Mucosa of descending colon (tissue), 3 donors: ENCODE data around the gene CRNKL1. TPM values are rescaled to one million over a fixed set of nuclear protein-coding genes. Genes with fewer than 3 reads are reported as not detected.

Experiments used
- ATAC-seq: fragments of 200-7000 bp; cut with Tn5 transposase; one replicate; pipeline ENCODE4 v1.9.1; 2020; ENCODE audit warnings: mild to moderate bottlenecking, moderate library complexity
- DNase-seq, 3 donors: peaks; one replicate each; pipeline ENCODE4 v3.0.0-alpha.2; 2020
- H3K36me3 ChIP-seq: fragments of 200-600 bp; one replicate; pipeline ENCODE4 v1.8.0; 2021; ENCODE audit warnings: low read depth, mild to moderate bottlenecking
- H3K4me1 ChIP-seq: fragments of 200-600 bp; one replicate; pipeline ENCODE4 v1.8.0; 2021; ENCODE audit warnings: low read depth, mild to moderate bottlenecking
- H3K4me3 ChIP-seq: fragments of 200-600 bp; one replicate; pipeline ENCODE4 v1.8.0; 2021; ENCODE audit warnings: mild to moderate bottlenecking
- H3K9me3 ChIP-seq: fragments of 200-600 bp; one replicate; pipeline ENCODE4 v1.8.0; 2021; ENCODE audit warnings: mild to moderate bottlenecking
- intact Hi-C, 2 donors: fragments of 100-400 bp; cut with DNase I in 1 of 2; cut with micrococcal nuclease in 1 of 2; formaldehyde crosslinking; loops; one replicate each; pipeline versions ENCODE4 v1.11.0 to v1.11.1; 2022; cut with DNase I, micrococcal nuclease
- total RNA-seq, 3 donors: library from RNA; stranded (reverse); fragmentation: NEBNext Ultra II Directional in 2 of 3; extraction: Animal tissue kit (Norgen Biotek cat#: 25700) in 2 of 3; gene quantifications; one replicate each; pipeline versions ENCODE4 v1.2.1 to v1.2.4, GENCODE V29; 2021 to 2023
- TF ChIP-seq, protein P1 (sequence below): fragments of 200-600 bp; IDR thresholded peaks from one replicate; pipeline ENCODE4 v1.8.0; 2022; ENCODE audit warnings: antibody characterized with exemption, mild to moderate bottlenecking
- donor health status: DM: no; HTN: no; CAD: no; lungs with moderate emphysema.
- donor health status: DM: no; HTN: no; CAD: no.
- donor health status: DM: no; HTN: yes; CAD: no.

CRNKL1 gene
- total RNA-seq, 3 donors from 2014 or later: 18.2 to 25.1 (median 21.7) TPM

DNA sequence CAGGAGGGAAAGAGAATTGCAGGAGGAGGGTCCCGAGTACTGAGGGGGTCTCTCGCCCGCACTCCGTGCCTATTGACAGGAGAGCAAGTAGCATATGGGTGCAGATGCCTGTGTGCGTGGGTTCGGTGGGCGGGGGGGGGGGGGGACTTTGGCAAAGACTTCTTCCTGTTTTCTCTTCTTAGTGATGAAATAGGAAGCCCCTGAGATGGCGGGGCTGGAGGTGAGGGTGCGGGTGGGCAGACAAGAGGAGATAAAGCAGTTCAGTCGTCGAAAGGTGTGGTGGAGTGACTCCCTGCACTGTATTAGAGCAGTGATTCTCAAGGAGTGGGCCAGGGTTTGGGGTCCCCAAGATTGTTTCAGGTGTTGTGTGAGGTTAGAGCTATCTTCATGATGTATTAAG, 31.4 kb downstream of the CRNKL1 start:
- Histone ChIP-seq H3K4me3 (no peak overlapping the region), H3K9me3 (no peaks in the 10 kb centered on the region), H3K36me3 (no peaks in the 10 kb centered on the region), H3K4me1 (peaks cover 17% of the 10 kb centered on the region)
- TF ChIP-seq, protein P1, sequence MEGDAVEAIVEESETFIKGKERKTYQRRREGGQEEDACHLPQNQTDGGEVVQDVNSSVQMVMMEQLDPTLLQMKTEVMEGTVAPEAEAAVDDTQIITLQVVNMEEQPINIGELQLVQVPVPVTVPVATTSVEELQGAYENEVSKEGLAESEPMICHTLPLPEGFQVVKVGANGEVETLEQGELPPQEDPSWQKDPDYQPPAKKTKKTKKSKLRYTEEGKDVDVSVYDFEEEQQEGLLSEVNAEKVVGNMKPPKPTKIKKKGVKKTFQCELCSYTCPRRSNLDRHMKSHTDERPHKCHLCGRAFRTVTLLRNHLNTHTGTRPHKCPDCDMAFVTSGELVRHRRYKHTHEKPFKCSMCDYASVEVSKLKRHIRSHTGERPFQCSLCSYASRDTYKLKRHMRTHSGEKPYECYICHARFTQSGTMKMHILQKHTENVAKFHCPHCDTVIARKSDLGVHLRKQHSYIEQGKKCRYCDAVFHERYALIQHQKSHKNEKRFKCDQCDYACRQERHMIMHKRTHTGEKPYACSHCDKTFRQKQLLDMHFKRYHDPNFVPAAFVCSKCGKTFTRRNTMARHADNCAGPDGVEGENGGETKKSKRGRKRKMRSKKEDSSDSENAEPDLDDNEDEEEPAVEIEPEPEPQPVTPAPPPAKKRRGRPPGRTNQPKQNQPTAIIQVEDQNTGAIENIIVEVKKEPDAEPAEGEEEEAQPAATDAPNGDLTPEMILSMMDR: no peak
- intact Hi-C loops: no loop called here
- DNase-seq (no peak), ATAC-seq (no peak)

DNA sequence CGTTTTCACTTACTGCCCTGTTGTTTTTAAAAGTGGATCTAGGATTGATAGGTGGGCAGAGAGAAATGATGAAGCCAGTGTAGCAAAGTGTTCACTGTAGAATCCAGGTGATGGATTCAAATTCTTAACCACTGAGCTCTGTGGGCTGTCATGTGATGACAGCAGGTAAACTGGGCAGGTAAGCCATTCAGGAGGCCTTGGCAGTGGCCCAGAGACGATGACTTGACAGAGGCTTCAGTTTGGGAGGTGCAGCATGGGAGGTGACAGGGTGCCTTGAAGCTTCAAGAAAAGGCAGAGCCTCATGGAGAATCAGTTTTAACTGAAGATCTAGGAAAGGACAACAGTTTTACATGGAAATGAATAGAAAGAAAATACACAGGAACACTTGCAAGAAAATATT, 33.1 kb downstream of the CRNKL1 start:
- no peak overlapping the region for H3K4me3 ChIP-seq
- peaks cover 20% of the 10 kb centered on the region for H3K4me1 ChIP-seq
- DNase-seq (no peak), ATAC-seq (no peak)
- TF ChIP-seq, protein P1: no peak
- no peaks in the 10 kb centered on the region for H3K36me3 ChIP-seq
- H3K9me3 ChIP-seq: no peaks in the 10 kb centered on the region
- intact Hi-C loops: no loop called here

DNA sequence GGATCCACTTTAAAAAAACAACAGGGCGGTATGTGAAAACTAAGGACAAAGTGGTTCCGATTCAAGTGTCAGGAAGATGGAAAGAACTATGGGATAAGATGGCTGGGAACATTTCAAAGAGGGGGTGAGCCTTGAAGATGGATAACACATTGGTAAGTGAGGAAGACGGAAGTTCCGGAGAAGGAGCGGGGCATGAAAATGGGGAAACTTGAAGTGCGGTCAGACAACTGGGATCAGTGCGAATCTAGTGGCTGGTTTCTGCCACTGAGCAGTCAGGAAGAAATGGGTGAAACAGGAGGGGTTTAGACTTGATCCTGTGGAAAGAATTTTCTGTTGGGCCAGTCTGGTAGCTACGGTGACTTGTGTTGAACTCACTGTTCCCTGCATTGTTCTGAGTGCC, 33.9 kb downstream of the CRNKL1 start:
- Histone ChIP-seq H3K4me1 (peaks cover 20% of the 10 kb centered on the region), H3K36me3 (no peaks in the 10 kb centered on the region), H3K4me3 (no peak overlapping the region), H3K9me3 (no peaks in the 10 kb centered on the region)
- DNase-seq (no peak), ATAC-seq (no peak)
- intact Hi-C loops: no loop called here
- TF ChIP-seq, protein P1: no peak

GRCh38 chr20:20017844-20018185, 34.5 kb downstream of the CRNKL1 start:
- ATAC-seq: peak; percentile 33
- H3K36me3 ChIP-seq: no peaks in the 10 kb centered on the region
- intact Hi-C loops: no loop called here
- no peaks in the 10 kb centered on the region for H3K9me3 ChIP-seq
- TF ChIP-seq, protein P1: no peak
- DNase-seq: no peak
- peaks cover 20% of the 10 kb centered on the region for H3K4me1 ChIP-seq
- H3K4me3 ChIP-seq: peak overlapping the region; percentile 98

GRCh38 chr20:20017001-20017843, 35.0 kb downstream of the CRNKL1 start, which contains the start of gene NAA20:
NAA20 (plus strand) TSS chr20:20017362; CDS start chr20:20017397, 35 bp downstream.
- Histone ChIP-seq H3K36me3 (no peaks in the 10 kb centered on the region), H3K4me3 (peak within 1 kb of the TSS; percentile 98), H3K9me3 (no peaks in the 10 kb centered on the region), H3K4me1 (peaks cover 20% of the 10 kb centered on the region)
- TF ChIP-seq, protein P1: peak; percentile 86
- ATAC-seq (peak; percentile 99), DNase-seq (peak; percentile 93 to 96 (median 95))
- intact Hi-C loops: no loop called here
